BE2C (cell line): ENCODE data around the gene MYO5A.

Experiments used
- DNase-seq: peaks from one replicate; pipeline ENCODE4 v3.0.0-alpha.2; 2020
- H3K27me3 ChIP-seq: fragments of 250-450 bp; sonication (Bioruptor Pico); 2 replicates; pipeline ENCODE4 v1.5.1; 2020; ENCODE audit warnings: mild to moderate bottlenecking
- H3K36me3 ChIP-seq: fragments of 250-450 bp; sonication (Bioruptor Pico); 2 replicates; pipeline ENCODE4 v1.5.1; 2020; ENCODE audit warnings: mild to moderate bottlenecking
- H3K4me1 ChIP-seq: fragments of 250-450 bp; sonication (Bioruptor Pico); 2 replicates; pipeline ENCODE4 v1.5.1; 2020
- H3K4me3 ChIP-seq: 2 replicates; pipeline ENCODE4 v1.5.1; 2011; ENCODE audit warnings: low read depth, low read length
- H3K9me3 ChIP-seq: fragments of 250-450 bp; sonication (Bioruptor Pico); 2 replicates; pipeline ENCODE4 v1.5.1; 2020
- TF ChIP-seq, protein P1 (sequence below): IDR thresholded peaks from 2 replicates; pipeline ENCODE4 v1.5.1; 2012; ENCODE audit warnings: mild to moderate bottlenecking, low read depth, low read length

The MYO5A gene

DNA sequence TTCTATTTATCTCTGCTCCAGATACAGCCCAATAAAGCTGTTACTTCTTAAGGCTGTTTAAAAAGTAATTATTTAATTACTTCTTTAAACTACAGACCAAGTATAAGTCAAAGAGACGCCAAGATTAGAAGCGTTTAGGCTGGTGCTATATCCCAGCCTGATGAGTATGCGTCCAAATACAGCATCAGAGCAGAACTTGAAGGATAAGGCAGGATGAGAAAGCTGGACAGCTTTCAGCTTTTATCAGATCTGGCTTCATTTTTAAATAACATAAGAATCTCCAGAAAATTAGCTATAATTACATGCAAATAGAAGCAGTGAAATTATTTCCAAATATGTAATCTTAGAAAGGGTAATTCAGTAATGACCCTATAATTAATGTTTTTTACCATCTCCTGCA is 122.8 kb downstream of the MYO5A start:
- TF ChIP-seq, protein P1, sequence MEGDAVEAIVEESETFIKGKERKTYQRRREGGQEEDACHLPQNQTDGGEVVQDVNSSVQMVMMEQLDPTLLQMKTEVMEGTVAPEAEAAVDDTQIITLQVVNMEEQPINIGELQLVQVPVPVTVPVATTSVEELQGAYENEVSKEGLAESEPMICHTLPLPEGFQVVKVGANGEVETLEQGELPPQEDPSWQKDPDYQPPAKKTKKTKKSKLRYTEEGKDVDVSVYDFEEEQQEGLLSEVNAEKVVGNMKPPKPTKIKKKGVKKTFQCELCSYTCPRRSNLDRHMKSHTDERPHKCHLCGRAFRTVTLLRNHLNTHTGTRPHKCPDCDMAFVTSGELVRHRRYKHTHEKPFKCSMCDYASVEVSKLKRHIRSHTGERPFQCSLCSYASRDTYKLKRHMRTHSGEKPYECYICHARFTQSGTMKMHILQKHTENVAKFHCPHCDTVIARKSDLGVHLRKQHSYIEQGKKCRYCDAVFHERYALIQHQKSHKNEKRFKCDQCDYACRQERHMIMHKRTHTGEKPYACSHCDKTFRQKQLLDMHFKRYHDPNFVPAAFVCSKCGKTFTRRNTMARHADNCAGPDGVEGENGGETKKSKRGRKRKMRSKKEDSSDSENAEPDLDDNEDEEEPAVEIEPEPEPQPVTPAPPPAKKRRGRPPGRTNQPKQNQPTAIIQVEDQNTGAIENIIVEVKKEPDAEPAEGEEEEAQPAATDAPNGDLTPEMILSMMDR = no peak
- no peaks in the 10 kb centered on the region for H3K9me3 ChIP-seq
- no peak for DNase-seq
- peaks cover 3% of the 10 kb centered on the region; the same call in 1 of the 2 replicates for H3K4me1 ChIP-seq
- no peak overlapping the region for H3K4me3 ChIP-seq
- H3K27me3 ChIP-seq = no peaks in the 10 kb centered on the region
- H3K36me3 ChIP-seq = no peaks in the 10 kb centered on the region

DNA sequence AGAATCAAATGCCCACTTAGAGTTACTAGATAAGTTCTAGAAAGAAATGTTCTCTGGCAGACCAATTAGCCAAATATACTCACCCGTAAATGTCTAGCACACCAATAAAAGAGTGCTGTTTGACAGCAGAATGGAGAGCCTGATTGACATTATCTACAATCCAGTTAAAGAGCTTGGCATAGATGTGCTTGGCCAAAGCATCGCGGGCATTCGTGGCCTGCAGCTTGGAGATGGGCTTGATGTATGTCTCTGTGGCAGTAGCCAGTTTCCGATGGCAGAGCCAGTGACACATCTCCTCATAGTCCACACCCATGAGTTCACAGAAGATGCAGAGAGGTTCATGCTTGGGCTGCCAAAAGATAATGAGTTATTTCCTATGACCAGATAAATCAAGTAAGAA is 131.6 kb downstream of the MYO5A start:
- Histone ChIP-seq H3K9me3 (no peaks in the 10 kb centered on the region), H3K27me3 (no peaks in the 10 kb centered on the region), H3K36me3 (no peaks in the 10 kb centered on the region), H3K4me1 (peaks cover 4% of the 10 kb centered on the region), H3K4me3 (no peak overlapping the region)
- TF ChIP-seq, protein P1 = no peak
- no peak for DNase-seq

DNA sequence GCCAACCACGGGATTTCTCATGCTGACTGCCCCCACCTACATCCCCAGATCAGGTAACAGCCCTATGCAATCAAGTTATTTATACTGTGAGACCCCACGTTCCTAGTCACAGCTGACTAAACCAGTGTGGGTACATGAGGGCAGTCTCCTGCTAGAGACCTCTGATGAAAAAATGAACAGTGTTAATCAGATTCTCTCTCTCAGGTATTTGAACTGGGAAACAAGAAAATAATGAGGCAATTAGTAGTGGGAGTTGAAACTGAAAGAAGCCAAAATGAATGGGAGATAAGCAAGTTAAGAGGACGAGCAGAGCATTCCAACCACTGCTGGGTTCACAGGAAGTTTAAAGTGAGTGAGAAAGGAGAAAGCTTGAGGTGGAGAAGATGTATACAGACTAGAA is 134.6 kb downstream of the MYO5A start:
- TF ChIP-seq, protein P1 = no peak
- no peak overlapping the region for H3K4me3 ChIP-seq

DNA sequence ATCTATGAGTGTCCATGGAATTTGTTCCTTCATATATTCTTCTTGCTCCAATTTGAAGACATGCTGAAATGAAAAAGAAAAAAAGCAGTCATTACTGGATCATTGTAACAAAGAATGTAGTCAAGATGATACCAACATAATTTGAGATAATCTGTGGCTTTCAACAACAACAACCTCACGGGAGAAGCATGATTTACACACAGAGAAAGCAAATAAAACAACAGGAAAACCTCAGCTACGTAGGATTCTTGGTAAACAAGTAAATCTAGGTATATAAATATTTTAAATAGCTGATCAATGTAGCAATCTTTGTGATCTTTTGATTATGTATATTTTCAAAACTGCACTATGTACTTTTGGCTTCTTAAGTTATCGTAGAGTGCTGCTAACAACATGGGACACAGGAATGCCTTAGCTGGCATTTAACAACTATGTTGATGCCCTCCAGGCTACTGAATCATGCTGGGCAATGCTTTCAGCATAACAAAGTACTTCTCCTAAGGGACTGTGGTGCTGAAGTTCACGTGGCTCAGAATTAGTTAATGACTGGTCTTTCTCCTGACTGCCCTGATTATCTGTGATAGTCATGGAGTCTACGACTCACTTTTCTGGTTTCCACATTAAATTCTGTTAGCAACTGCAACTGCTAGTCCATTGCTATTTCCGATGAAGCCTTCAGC is 136.5 kb downstream of the MYO5A start:
- H3K9me3 ChIP-seq = no peaks in the 10 kb centered on the region
- peaks cover 4% of the 10 kb centered on the region; the same call in 1 of the 2 replicates for H3K4me1 ChIP-seq
- H3K36me3 ChIP-seq = no peaks in the 10 kb centered on the region
- DNase-seq = no peak
- no peaks in the 10 kb centered on the region for H3K27me3 ChIP-seq
- TF ChIP-seq, protein P1 = no peak
- no peak overlapping the region for H3K4me3 ChIP-seq

More for the DNA sequence above, 134.6 kb downstream of the MYO5A start:
- H3K36me3 ChIP-seq = no peaks in the 10 kb centered on the region
- DNase-seq = no peak
- no peaks in the 10 kb centered on the region for H3K9me3 ChIP-seq
- H3K27me3 ChIP-seq = no peaks in the 10 kb centered on the region
- H3K4me1 ChIP-seq = peaks cover 4% of the 10 kb centered on the region

DNA sequence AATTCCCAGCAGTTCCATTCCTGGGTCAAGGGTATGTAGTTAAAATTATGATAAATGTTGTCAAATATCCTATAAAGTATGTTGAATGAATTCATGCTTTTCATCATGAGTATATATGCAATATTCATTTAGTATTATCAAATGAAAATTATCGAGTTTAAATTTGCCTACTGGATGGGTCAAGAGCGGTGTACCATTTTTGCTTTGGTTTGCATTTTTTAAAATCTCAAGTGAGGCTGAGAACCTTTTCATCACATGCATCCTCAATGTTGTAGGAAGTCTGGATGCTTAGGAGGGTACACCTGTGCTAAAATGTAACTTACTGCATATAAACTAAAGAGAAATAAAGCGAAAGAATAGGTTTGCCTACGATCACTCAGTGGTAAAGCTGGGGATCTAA is 137.6 kb downstream of the MYO5A start:
- Histone ChIP-seq H3K27me3 (no peaks in the 10 kb centered on the region), H3K4me3 (no peak overlapping the region)

DNA sequence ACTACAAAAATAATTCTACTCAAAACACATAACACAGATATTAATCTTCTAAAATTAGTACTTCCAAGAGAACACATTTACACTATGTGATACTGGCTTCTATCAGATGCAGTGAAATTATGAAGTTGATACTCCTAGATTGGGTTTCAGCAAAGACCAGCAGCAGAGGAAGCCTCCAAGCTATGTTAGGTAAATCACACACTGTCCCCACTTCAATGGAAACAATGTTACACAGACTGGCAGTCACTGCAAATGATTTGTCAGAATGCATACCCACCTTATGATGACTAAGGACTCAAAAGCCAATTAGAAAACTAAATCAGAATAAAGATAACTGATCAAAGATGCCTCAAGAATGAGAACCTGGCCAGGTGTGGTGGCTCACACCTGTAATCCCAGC is 143.0 kb downstream of the MYO5A start:
- DNase-seq = no peak
- H3K4me1 ChIP-seq = no peaks in the 10 kb centered on the region
- no peaks in the 10 kb centered on the region for H3K27me3 ChIP-seq
- H3K36me3 ChIP-seq = no peaks in the 10 kb centered on the region
- H3K4me3 ChIP-seq = no peak overlapping the region
- no peaks in the 10 kb centered on the region for H3K9me3 ChIP-seq
- TF ChIP-seq, protein P1 = no peak

More for the DNA sequence above, 137.6 kb downstream of the MYO5A start:
- Histone ChIP-seq H3K36me3 (no peaks in the 10 kb centered on the region), H3K9me3 (no peaks in the 10 kb centered on the region), H3K4me1 (peaks cover 4% of the 10 kb centered on the region; the same call in 1 of the 2 replicates)
- TF ChIP-seq, protein P1 = no peak
- DNase-seq = no peak
